ENCODE data around the gene ASB5.
"Not testable (repeated sequence)": the region's sequence is repeated elsewhere in the genome, so short reads cannot be mapped to it uniquely, and the experiment has no call there.

The ASB5 gene

GRCh38 chr4:176286728-176287127 lies 17.7 kb upstream of the ASB5 start:
- TF ChIP-seq CTCF (IDR thresholded peaks at IDR 0.05; ENCODE audit: insufficient read depth, low read depth, low read length, missing control alignments) = no peak
- no peak for DNase-seq (ENCODE audit: low read depth)
- no peak overlapping the region for H3K4me3 ChIP-seq (ENCODE audit: low read depth, low read length)

GRCh38 chr4:176279560-176279959 lies 10.5 kb upstream of the ASB5 start:
- H3K4me3 ChIP-seq (ENCODE audit: low read depth, low read length); DNase-seq (ENCODE audit: low read depth): not testable (repeated sequence)

- DNase-seq (ENCODE audit: low read depth) = peak; percentile 57
- no peak overlapping the region for H3K4me3 ChIP-seq (ENCODE audit: low read depth, low read length)
- peak; percentile 32 for TF ChIP-seq CTCF (IDR thresholded peaks at IDR 0.05; ENCODE audit: insufficient read depth, low read depth, low read length, missing control alignments)
Measured at GRCh38 chr4:176277162-176277904, 8.3 kb upstream of the ASB5 start.

- no peak overlapping the region for H3K4me3 ChIP-seq (ENCODE audit: low read depth, low read length)
- TF ChIP-seq CTCF (IDR thresholded peaks at IDR 0.05; ENCODE audit: insufficient read depth, low read depth, low read length, missing control alignments) = no peak
- DNase-seq (ENCODE audit: low read depth) = no peak
Measured at GRCh38 chr4:176276710-176277109, 7.7 kb upstream of the ASB5 start.

- no peak for TF ChIP-seq CTCF (IDR thresholded peaks at IDR 0.05; ENCODE audit: insufficient read depth, low read depth, low read length, missing control alignments)
- no peak for DNase-seq (ENCODE audit: low read depth)
- H3K4me3 ChIP-seq (ENCODE audit: low read depth, low read length) = no peak overlapping the region
Measured at GRCh38 chr4:176274441-176274840, 5.4 kb upstream of the ASB5 start.

- TF ChIP-seq CTCF (IDR thresholded peaks at IDR 0.05; ENCODE audit: insufficient read depth, low read depth, low read length, missing control alignments) = no peak
- DNase-seq (ENCODE audit: low read depth) = no peak
- no peak overlapping the region for H3K4me3 ChIP-seq (ENCODE audit: low read depth, low read length)
Measured at GRCh38 chr4:176273736-176274135, 4.7 kb upstream of the ASB5 start.

- DNase-seq (ENCODE audit: low read depth) = no peak
- H3K4me3 ChIP-seq (ENCODE audit: low read depth, low read length) = no peak overlapping the region
- no peak for TF ChIP-seq CTCF (IDR thresholded peaks at IDR 0.05; ENCODE audit: insufficient read depth, low read depth, low read length, missing control alignments)
Measured at GRCh38 chr4:176272799-176273198, 3.8 kb upstream of the ASB5 start.
